Skin epidermis (tissue), 12 donors: Measurements from ENCODE around the gene DUSP3.
"Not testable (repeated sequence)": the region's sequence is repeated elsewhere in the genome, so short reads cannot be mapped to it uniquely, and the experiment has no call there.

Experiments
- H3K27ac ChIP-seq, 21 experiments: fragments of 200-600 bp; sonication (generic) in 11 of 21; one replicate each; pipeline ENCODE4 v1.5.0; 2020; ENCODE audit warnings: mild to moderate bottlenecking in 3 of 21, inconsistent platforms in 2 of 21, moderate library complexity in 2 of 21
- H3K4me3 ChIP-seq, 7 experiments: fragments of 200-600 bp; sonication (generic) in 2 of 7; one replicate each; pipeline ENCODE4 v1.5.0; 2020; ENCODE audit warnings: inconsistent platforms in 2 of 7, mild to moderate bottlenecking in 2 of 7, moderate library complexity in 1 of 7

Gene DUSP3

DNA sequence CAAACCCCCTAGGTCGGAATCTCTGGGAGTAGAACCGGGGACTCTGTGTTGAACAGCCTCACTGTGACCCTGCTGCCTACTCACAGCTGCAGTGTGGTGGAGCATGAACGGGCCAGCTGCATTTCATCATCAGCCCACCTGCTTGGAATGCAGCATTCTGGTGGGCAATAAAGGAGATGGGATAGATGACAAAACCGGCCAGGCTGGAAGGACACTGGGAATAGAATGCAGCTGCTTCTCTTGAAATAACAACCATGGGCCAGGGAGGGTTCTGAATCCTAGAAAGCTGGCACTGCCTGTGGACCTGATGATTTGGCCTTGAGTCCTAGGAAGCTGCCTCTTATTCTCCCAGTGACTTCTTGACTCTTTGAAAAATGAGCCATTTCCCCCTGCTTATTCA, 25.0 kb upstream of the DUSP3 start:
- Histone ChIP-seq H3K4me3 (no peak overlapping the region), H3K27ac (no peak overlapping the region)

DNA sequence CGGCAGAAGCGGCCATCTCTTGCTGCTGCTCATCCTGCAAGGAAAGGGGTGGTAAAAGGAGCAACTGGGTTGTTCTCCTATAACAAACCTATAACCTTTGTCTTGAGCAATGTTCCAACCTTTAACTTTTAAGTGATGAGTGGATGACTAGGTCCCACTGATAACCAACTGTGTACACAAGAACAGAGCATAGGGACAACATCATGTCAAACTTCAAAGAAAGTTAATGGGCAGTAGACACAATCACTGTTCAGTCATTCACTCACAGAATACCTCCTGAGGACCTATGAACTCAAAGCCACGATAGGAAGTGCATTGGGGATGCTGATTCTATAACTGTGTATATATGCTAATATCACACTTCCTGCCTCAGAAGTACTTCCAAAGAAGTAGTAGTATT, 23.1 kb upstream of the DUSP3 start:
- H3K27ac ChIP-seq = no peak overlapping the region
- no peak overlapping the region for H3K4me3 ChIP-seq

DNA sequence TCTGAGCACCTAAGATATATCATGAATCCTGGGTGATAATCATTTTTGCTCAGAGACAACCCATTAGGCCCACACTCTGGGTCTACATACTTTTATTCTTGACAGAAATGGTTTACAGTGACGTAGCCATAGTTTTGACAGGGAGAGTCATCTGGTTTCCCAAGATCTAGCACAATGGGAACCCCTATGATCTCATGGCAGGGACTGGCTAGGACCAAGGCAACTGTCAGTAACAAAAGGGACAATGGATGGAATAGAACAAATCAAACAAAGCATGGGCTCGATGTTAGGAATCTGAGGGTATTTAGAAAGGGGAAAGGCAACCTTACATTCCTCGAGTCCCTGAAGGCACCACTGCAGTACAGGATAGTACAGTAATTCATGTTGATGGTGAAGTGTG, 22.0 kb upstream of the DUSP3 start:
- no peak overlapping the region for H3K27ac ChIP-seq

DNA sequence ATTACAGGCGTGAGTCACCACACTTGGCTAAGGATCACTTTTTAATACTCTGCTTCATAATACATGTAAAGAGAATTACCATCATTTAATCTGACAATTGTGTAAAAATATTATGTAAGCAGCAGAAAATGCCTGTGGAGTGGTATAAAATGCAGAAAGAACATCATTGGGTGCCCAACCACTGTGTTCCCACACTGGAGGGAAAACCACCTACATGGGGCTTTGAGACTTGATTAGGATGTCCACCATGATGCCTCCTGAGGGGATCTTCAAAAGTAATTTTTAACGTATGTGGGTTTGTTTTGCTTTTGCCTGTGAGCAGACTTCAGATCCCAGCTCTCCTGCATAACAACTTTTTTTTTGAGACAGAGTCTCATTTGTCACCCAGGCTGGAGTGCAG, 20.3 kb upstream of the DUSP3 start:
- no peak overlapping the region for H3K4me3 ChIP-seq
- H3K27ac ChIP-seq = no peak overlapping the region

More for the DNA sequence above, 22.0 kb upstream of the DUSP3 start:
- no peak overlapping the region for H3K4me3 ChIP-seq

DNA sequence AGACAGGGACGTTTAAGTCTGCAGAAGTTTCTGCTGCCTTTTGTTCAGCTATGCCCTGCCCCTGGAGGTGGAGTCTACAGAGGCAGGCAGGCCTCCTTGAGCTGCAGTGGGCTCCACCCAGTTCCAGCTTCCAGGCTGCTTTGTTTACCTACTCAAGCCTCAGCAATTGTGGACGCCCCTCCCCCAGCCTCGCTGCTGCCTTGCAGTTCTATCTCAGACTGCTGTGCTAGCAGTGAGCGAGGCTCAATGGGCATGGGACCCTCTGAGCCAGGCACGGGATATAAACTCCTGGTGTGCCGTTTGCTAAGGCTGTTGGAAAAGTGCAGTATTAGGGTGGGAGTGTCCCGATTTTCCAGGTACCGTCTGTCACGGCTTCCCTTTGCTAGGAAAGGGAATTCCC, 19.2 kb upstream of the DUSP3 start:
- not testable (repeated sequence) for H3K27ac ChIP-seq, H3K4me3 ChIP-seq

- not testable (repeated sequence) for H3K27ac ChIP-seq, H3K4me3 ChIP-seq
Observed at GRCh38 chr17:43792668-43793067, 13.9 kb upstream of the DUSP3 start.

- H3K27ac ChIP-seq = no peak overlapping the region
- H3K4me3 ChIP-seq = no peak overlapping the region
Observed at GRCh38 chr17:43791589-43791988, 12.8 kb upstream of the DUSP3 start.

DNA sequence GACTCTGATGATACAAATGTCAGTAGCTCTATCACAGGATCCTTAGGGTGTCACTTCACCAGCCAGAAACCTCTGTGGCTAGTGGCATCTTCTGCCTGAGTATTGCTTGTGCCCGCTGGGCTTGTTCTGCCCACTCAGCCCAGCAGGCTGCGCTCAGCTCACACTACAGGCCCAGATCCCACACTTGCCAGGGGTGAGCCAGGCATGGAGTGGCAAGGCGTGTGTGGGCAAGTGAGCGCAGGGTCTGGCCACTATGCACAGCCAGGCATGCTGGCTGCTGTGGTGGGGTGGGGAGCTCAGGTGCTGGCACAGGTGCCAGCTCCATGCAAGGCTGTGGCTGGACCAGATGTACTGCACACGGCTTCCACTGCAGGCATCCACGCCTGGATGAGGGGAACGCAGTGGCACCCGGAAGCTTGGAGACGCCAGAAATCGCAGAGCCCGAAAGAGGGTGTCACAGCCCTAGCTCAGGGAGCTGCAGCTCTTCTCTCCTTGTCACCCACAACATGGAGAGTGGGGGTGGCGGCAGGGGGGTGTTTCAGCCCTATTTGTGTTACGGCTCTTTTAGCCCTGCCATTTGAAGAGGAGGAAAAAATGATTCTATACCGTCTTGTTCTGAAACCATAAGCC, 11.6 kb upstream of the DUSP3 start:
- Histone ChIP-seq H3K27ac (no peak overlapping the region), H3K4me3 (no peak overlapping the region)

GRCh38 chr17:43789482-43789881, 10.7 kb upstream of the DUSP3 start:
- no peak overlapping the region for H3K27ac ChIP-seq
- no peak overlapping the region for H3K4me3 ChIP-seq

- no peak overlapping the region for H3K4me3 ChIP-seq
- H3K27ac ChIP-seq = no peak overlapping the region
Observed at GRCh38 chr17:43788540-43788939, 9.8 kb upstream of the DUSP3 start.

- no peak overlapping the region for H3K4me3 ChIP-seq
- H3K27ac ChIP-seq = no peak overlapping the region
Observed at GRCh38 chr17:43787728-43788127, 9.0 kb upstream of the DUSP3 start.

DNA sequence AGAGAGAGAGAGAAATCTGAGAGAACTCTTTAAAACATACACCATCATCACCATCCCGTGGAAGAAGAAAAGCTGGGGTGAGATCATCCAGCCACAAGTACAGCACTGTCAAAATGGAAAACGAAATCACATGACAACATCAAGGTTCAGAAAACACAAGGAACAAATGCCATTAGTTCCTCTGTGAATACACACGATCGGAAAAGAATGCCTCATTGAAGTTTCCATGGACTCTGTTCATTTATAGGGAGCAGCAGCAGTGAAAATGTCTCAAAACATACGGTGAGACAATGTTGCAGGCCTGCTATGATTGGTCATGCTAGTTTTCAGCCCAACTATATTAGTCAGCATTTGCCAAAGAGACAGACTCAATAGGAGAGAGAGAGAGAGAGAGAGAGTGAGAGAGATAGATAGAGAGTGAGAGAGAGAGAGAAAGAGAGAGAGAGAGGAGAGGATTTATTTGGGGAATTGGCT, 5.9 kb upstream of the DUSP3 start:
- peak overlapping the region in 4 of 21 experiments; percentile 17 to 57 (median 40) for H3K27ac ChIP-seq
- no peak overlapping the region for H3K4me3 ChIP-seq

- H3K27ac ChIP-seq = peak overlapping the region in 4 of 21 experiments; percentile 11 to 46 (median 26)
Observed at GRCh38 chr17:43784068-43784467, 5.3 kb upstream of the DUSP3 start.

GRCh38 chr17:43782913-43783680, 4.3 kb upstream of the DUSP3 start:
- Histone ChIP-seq H3K4me3 (no peak overlapping the region), H3K27ac (peak overlapping the region in 1 of 21 experiments; percentile 26)

More at GRCh38 chr17:43784068-43784467, 5.3 kb upstream of the DUSP3 start:
- no peak overlapping the region for H3K4me3 ChIP-seq

GRCh38 chr17:43780135-43780534, 1.4 kb upstream of the DUSP3 start, which contains the start of gene CFAP97D1:
CFAP97D1 (plus strand) TSS chr17:43780435; CDS start chr17:43780463, 28 bp downstream.
- H3K4me3 ChIP-seq = peak within 1 kb of the TSS; percentile 74 to 99 (median 94)

GRCh38 chr17:43779145-43780125, 658 bp upstream of the DUSP3 start:
- peak overlapping the region in 20 of 21 experiments; percentile 43 to 100 (median 99) for H3K27ac ChIP-seq
- H3K4me3 ChIP-seq = peak overlapping the region; percentile 74 to 99 (median 94)

More at GRCh38 chr17:43780135-43780534, 1.4 kb upstream of the DUSP3 start, which contains the start of gene CFAP97D1:
- H3K27ac ChIP-seq = peak within 1 kb of the TSS in 20 of 21 experiments; percentile 43 to 100 (median 99)

GRCh38 chr17:43774304-43775250, 4.2 kb downstream of the DUSP3 start:
- no peak overlapping the region for H3K4me3 ChIP-seq
- H3K27ac ChIP-seq = peak overlapping the region in 2 of 21 experiments; percentile 18 to 30

DNA sequence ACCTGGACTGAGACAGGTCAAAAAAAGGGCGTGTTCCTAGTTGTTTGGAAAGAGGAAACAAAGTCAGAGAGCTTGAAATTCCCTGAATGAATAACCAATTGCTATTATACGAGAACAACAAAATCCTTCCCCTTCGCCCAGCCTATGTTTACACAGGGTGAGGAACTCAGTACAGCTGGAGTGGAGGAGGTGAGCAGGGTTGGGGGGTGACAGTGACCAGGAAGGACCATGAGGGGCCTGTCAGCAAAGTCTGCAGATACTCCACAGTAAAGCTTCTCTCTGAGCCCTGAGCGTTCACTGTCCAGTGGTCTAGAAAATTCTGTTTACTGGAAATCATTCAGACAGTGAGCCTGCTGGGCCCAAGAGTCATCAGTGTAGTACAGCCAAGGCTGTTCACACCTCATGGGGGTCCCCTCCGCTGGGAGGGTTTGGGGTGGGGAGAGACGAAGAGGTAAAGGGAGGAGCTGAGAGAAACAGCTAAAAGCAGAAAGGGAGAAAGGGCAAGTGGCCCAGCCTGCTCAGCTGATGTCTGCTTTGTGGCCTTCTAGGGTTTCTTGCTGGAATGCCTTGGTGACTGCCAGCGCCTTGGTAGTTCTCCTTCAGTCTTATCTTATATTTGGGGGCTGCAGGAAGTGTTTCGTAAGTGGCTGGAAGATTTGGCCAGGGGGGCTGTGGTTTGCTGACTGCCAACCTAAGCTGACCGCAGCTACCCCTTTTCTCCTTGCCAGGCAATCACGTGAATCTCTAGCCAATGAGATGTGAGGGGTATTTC, 5.7 kb downstream of the DUSP3 start:
- Histone ChIP-seq H3K4me3 (no peak overlapping the region), H3K27ac (peak overlapping the region in 11 of 21 experiments; percentile 16 to 64 (median 26))
